BE2C (cell line): Measurements from ENCODE around the gene CAPN12.
A peak's percentile ranks its signal among the peaks of the same experiment; 100 is the strongest.

ENCODE experiments used
- DNase-seq: peaks from one replicate; pipeline ENCODE4 v3.0.0-alpha.2; 2020
- H3K27me3 ChIP-seq: fragments of 250-450 bp; sonication (Bioruptor Pico); 2 replicates; pipeline ENCODE4 v1.5.1; 2020; ENCODE audit warnings: mild to moderate bottlenecking
- H3K36me3 ChIP-seq: fragments of 250-450 bp; sonication (Bioruptor Pico); 2 replicates; pipeline ENCODE4 v1.5.1; 2020; ENCODE audit warnings: mild to moderate bottlenecking
- H3K4me1 ChIP-seq: fragments of 250-450 bp; sonication (Bioruptor Pico); 2 replicates; pipeline ENCODE4 v1.5.1; 2020
- H3K4me3 ChIP-seq: 2 replicates; pipeline ENCODE4 v1.5.1; 2011; ENCODE audit warnings: low read depth, low read length
- H3K9me3 ChIP-seq: fragments of 250-450 bp; sonication (Bioruptor Pico); 2 replicates; pipeline ENCODE4 v1.5.1; 2020
- TF ChIP-seq, protein P1 (sequence below): IDR thresholded peaks from 2 replicates; pipeline ENCODE4 v1.5.1; 2012; ENCODE audit warnings: mild to moderate bottlenecking, low read depth, low read length

Gene CAPN12

DNA sequence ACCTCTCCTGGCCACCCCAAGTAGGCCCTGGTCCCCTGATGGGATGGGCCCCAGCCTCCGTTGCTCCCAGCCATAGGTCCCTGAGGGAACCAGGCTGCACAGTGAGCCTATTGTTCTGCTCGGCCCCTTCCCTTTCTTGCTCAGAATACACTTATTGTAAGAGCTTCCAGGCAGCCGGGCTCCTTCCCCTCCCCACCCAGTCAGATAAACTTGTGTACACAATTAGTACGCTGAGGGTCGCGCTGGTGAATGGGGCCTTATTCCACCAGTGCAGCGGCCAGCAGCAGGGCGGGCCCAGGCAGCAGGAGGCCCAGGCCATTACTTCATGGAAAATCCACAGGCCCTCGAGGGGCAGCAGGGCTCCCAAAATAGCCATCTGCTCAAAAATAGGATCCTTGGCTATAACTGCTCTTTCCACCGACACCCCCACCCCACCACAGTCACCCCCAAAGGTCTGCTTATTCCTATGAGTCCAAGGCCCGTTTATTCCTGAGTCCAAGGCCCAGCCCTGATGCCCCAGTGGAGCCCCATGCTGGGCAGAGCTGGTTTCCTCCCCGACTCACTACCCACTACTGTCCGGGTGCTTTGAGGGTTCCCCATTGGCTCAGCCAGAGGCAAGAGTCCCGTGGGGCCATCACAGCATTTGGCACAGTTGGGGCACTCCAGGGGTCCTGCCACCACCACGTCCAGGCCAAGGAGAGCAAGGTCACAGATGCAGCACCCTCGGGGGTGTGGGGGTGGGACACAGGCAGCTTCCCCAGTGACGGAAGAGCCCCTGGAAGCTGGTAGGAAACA lies 22.1 kb downstream of the CAPN12 start:
- Histone ChIP-seq H3K27me3 (no peaks in the 10 kb centered on the region), H3K4me1 (no peaks in the 10 kb centered on the region), H3K9me3 (no peaks in the 10 kb centered on the region), H3K4me3 (no peak overlapping the region), H3K36me3 (peaks cover 83% of the 10 kb centered on the region)
- TF ChIP-seq, protein P1, sequence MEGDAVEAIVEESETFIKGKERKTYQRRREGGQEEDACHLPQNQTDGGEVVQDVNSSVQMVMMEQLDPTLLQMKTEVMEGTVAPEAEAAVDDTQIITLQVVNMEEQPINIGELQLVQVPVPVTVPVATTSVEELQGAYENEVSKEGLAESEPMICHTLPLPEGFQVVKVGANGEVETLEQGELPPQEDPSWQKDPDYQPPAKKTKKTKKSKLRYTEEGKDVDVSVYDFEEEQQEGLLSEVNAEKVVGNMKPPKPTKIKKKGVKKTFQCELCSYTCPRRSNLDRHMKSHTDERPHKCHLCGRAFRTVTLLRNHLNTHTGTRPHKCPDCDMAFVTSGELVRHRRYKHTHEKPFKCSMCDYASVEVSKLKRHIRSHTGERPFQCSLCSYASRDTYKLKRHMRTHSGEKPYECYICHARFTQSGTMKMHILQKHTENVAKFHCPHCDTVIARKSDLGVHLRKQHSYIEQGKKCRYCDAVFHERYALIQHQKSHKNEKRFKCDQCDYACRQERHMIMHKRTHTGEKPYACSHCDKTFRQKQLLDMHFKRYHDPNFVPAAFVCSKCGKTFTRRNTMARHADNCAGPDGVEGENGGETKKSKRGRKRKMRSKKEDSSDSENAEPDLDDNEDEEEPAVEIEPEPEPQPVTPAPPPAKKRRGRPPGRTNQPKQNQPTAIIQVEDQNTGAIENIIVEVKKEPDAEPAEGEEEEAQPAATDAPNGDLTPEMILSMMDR = no peak
- no peak for DNase-seq

DNA sequence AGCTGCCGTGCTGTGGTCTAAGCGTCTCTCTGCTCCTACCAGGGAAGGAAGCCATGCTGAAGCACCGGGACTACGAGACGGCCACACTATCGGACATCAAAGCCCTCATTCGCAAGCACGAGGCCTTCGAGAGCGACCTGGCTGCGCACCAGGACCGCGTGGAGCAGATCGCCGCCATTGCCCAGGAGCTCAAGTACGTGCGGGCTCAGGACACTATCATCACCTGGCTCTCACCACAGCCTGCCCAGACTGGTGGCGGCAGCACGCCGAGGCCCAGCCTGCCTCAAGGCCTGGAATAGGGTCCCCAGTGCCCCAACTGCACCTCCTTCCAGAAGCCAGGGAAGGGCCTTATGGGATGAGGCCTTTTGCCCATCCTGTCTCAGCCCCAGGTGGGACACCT lies 22.8 kb downstream of the CAPN12 start:
- TF ChIP-seq, protein P1 = no peak
- Histone ChIP-seq H3K36me3 (peaks cover 80% of the 10 kb centered on the region), H3K9me3 (no peaks in the 10 kb centered on the region)

DNA sequence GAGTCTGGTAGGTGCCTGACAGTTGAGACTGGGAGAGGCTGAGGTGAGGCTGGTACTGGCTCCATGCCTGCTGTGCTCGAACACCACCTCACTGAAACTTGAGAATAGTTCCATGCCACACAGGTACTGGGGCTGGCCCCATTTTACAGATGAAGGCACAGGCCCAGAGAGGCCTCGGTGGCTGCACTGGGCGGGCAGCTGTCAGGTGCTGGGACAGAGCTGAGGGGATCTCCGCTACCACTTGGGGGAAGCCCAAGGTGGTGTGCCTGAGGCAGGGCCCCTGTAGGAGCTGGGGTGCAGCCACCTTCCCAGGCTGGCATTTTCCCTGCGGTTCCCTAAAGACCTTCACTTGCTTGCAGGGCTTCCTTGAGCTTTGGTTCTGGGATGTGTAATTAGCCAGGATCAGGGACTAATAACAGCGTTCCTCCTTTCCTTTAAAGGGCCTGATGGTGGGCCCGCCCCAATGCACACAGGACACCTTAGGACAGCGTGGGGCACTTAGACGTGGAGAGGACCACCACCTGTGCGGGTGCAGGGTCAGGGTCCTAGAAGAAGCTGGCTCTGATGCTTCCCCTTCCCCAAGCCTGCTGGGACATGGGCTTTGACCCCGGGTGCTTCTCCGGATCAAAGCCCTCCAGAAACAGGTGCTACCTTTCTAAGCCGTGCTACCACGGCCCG lies 23.6 kb downstream of the CAPN12 start:
- no peaks in the 10 kb centered on the region for H3K27me3 ChIP-seq
- H3K9me3 ChIP-seq = no peaks in the 10 kb centered on the region
- H3K36me3 ChIP-seq = peaks cover 74% of the 10 kb centered on the region
- no peak overlapping the region for H3K4me3 ChIP-seq
- no peak for DNase-seq
- H3K4me1 ChIP-seq = no peaks in the 10 kb centered on the region
- TF ChIP-seq, protein P1 = no peak

More for the DNA sequence above, 22.8 kb downstream of the CAPN12 start:
- no peaks in the 10 kb centered on the region for H3K4me1 ChIP-seq
- no peaks in the 10 kb centered on the region for H3K27me3 ChIP-seq
- no peak overlapping the region for H3K4me3 ChIP-seq
- DNase-seq = no peak

DNA sequence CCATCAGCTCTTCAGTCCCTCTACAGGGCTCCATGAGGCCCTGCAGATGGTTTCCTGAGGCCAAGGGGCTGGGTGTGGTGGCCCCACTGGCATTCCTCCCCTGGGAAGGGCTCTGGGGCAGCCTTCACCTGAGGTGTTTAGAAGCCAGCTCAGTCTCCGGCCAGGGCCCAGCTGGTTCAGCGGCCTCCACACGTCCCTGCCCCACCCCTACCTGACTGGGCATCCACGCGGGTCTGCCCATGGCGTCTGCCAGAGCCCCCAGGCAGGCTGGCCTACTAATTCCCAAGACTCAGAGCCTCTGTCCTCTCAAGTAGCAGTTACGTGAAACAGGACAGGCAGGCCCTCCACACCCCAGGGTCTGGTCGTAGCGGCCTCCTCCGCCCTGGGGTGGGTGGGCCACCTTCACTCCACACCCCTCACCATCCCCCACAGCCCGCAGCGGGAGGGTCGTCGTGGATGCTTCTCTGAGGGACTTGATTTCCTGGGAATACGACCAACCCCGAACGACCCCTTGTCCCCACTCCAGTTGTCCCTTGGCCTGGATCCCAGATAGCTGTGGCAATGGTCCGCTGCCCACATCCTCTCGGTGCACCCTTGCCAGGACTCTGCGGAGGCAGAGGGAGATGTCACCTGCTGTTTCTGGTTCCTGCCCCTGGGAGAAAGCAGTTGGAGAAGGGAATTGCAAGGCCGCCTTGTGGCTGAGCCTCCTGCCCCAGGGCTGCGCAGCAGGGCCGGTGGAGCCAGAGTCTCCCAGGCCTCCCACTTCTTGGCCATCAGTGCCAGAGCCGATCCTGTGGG lies 24.3 kb downstream of the CAPN12 start:
- Histone ChIP-seq H3K4me3 (no peak overlapping the region), H3K27me3 (no peaks in the 10 kb centered on the region), H3K9me3 (no peaks in the 10 kb centered on the region), H3K36me3 (peaks cover 68% of the 10 kb centered on the region), H3K4me1 (no peaks in the 10 kb centered on the region)
- TF ChIP-seq, protein P1 = no peak
- no peak for DNase-seq

DNA sequence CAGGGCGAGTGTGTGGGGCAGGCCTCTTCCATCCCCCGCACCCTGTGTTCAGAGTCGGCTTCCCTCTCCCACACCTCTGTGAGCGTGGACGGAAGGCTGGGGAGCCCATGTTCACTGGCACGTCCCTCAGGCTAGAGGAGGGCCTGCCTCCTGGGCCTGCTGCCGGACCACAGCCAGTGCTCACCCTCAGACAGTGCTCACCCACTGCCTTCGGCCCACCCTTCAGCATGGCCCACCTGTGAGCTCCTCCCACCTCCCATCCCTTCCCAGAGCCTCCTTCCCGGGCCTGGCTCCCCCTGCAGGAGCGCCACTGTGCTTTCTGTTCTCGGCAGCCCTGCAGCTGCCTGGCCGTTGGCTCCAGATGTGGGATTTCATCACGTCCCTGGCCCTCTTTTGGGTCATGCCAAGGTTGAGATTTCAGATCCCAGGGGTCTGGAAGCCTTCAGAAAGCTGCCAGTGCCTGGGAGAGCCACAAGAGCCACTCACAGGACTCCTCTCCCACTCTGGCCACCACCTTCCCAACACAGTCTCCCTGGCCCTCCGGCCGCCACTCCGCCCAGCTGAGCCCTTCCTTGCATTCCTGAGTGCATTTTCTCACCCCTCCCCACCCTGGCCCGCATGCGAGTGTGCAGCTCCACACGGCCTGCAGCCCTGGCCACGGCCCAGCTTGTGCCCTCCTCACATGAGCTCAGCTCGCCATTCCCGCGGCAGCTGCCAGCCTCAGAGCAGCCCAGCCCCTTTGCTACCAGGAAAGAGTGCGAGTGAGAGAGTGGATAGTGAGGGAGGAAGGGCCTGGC lies 25.3 kb downstream of the CAPN12 start:
- H3K4me1 ChIP-seq = no peaks in the 10 kb centered on the region
- peak; percentile 44 for DNase-seq
- TF ChIP-seq, protein P1 = peak; percentile 50
- H3K36me3 ChIP-seq = peaks cover 62% of the 10 kb centered on the region
- no peaks in the 10 kb centered on the region for H3K9me3 ChIP-seq
- no peaks in the 10 kb centered on the region for H3K27me3 ChIP-seq
- no peak overlapping the region for H3K4me3 ChIP-seq
